SK-N-SH (cell line): Measurements from ENCODE around the gene TRIM58.

Source experiments
- ELF1 ChIP-seq: IDR thresholded peaks from 2 replicates; pipeline ENCODE4 v1.4.0; 2012
- RAD21 ChIP-seq: IDR thresholded peaks from 2 replicates; pipeline ENCODE4 v1.6.1; 2012; ENCODE audit warnings: mild to moderate bottlenecking, low read length
- RCOR1 ChIP-seq: fragments of 150-350 bp; IDR thresholded peaks from 2 replicates; pipeline ENCODE4 v1.6.1; 2017; ENCODE audit warnings: antibody characterized with exemption, low read length
- YY1 ChIP-seq: IDR thresholded peaks from 2 replicates; pipeline ENCODE4 v1.4.0; 2012; ENCODE audit warnings: low read depth, mild to moderate bottlenecking
- TF ChIP-seq, protein P1 (sequence below): fragments of 200-600 bp; sonication (generic); IDR thresholded peaks from 2 replicates; pipeline ENCODE4 v1.6.1; 2017; ENCODE audit warnings: antibody characterized with exemption, mild to moderate bottlenecking, moderate library complexity

DNA sequence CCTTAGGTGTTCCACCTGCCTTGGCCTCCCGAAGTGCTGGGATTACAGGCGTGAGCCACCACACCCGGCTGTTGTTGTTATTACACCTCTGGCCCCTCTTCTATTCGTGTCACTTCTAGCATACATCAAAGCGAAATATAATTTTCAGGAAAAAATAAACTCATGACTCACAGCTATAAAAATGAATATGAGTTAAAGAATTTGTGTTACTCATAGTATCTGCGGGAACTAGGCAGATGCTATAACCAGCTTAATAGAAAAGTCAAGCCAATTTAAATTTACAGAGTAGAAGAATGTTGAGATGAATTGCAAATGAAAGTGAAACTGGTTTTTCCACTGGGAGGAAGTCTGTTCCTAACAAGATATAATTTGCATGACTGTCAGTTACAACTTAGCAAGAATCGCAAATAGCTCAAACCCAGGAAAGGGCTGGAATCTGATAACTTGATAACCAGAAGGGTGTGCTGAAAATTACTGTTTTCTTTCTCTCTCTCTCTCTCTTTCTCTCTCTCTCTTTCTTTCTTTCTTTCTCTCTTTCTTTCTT, 49.6 kb downstream of the TRIM58 start:
- TF ChIP-seq YY1 = no peak
- TF ChIP-seq, protein P1, sequence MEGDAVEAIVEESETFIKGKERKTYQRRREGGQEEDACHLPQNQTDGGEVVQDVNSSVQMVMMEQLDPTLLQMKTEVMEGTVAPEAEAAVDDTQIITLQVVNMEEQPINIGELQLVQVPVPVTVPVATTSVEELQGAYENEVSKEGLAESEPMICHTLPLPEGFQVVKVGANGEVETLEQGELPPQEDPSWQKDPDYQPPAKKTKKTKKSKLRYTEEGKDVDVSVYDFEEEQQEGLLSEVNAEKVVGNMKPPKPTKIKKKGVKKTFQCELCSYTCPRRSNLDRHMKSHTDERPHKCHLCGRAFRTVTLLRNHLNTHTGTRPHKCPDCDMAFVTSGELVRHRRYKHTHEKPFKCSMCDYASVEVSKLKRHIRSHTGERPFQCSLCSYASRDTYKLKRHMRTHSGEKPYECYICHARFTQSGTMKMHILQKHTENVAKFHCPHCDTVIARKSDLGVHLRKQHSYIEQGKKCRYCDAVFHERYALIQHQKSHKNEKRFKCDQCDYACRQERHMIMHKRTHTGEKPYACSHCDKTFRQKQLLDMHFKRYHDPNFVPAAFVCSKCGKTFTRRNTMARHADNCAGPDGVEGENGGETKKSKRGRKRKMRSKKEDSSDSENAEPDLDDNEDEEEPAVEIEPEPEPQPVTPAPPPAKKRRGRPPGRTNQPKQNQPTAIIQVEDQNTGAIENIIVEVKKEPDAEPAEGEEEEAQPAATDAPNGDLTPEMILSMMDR = no peak
- no peak for TF ChIP-seq RCOR1
- no peak for TF ChIP-seq ELF1
- TF ChIP-seq RAD21 = no peak
